GM10266 (cell line): ENCODE measurements around the gene NAALADL1.

Experiments used
- DNase-seq: peaks from one replicate; pipeline ENCODE4 v3.0.0; 2012; ENCODE audit errors: extremely low spot score
- CTCF ChIP-seq: IDR thresholded peaks from 2 replicates; pipeline ENCODE4 v1.5.1; 2012; ENCODE audit warnings: mild to moderate bottlenecking, low read depth; ENCODE audit not compliant: control insufficient read depth, insufficient read depth; ENCODE audit errors: missing control alignments

NAALADL1 gene

GRCh38 chr11:65087216-65087615 is 28.9 kb upstream of the NAALADL1 start:
- DNase-seq, result no peak
- TF ChIP-seq CTCF, result no peak

- DNase-seq, result no peak
- TF ChIP-seq CTCF, result no peak
Observed at GRCh38 chr11:65086809-65087208, 28.5 kb upstream of the NAALADL1 start.

GRCh38 chr11:65085446-65085845 is 27.1 kb upstream of the NAALADL1 start:
- no peak for DNase-seq
- no peak for TF ChIP-seq CTCF

- no peak for DNase-seq
- no peak for TF ChIP-seq CTCF
Observed at GRCh38 chr11:65084598-65085375, 26.4 kb upstream of the NAALADL1 start.

GRCh38 chr11:65083834-65084597 is 25.7 kb upstream of the NAALADL1 start, which contains the start of the genes CDCA5 and ZFPL1:
TSS of gene CDCA5 (minus strand) at chr11:65084040. CDS start at chr11:65083978, 62 bp downstream.
TSS of gene ZFPL1 (plus strand) at chr11:65084222. CDS start at chr11:65084699, 477 bp downstream.
- peak; percentile 98 for DNase-seq
- TF ChIP-seq CTCF, result no peak

- TF ChIP-seq CTCF, result no peak
- DNase-seq, result no peak
Observed at GRCh38 chr11:65083134-65083833, 24.9 kb upstream of the NAALADL1 start.
